HG03432 (cell line): ENCODE results near the gene MYADM.
"Not testable (repeated sequence)": the region's sequence is repeated elsewhere in the genome, so short reads cannot be mapped to it uniquely, and the experiment has no call there.

Experiments used
- ATAC-seq: cut with Tn5 transposase; IDR thresholded peaks from one replicate; pipeline ENCODE4 v1.9.1; 2021; ENCODE audit warnings: mild to moderate bottlenecking, moderate library complexity; ENCODE audit not compliant: unreplicated experiment

The MYADM gene

DNA sequence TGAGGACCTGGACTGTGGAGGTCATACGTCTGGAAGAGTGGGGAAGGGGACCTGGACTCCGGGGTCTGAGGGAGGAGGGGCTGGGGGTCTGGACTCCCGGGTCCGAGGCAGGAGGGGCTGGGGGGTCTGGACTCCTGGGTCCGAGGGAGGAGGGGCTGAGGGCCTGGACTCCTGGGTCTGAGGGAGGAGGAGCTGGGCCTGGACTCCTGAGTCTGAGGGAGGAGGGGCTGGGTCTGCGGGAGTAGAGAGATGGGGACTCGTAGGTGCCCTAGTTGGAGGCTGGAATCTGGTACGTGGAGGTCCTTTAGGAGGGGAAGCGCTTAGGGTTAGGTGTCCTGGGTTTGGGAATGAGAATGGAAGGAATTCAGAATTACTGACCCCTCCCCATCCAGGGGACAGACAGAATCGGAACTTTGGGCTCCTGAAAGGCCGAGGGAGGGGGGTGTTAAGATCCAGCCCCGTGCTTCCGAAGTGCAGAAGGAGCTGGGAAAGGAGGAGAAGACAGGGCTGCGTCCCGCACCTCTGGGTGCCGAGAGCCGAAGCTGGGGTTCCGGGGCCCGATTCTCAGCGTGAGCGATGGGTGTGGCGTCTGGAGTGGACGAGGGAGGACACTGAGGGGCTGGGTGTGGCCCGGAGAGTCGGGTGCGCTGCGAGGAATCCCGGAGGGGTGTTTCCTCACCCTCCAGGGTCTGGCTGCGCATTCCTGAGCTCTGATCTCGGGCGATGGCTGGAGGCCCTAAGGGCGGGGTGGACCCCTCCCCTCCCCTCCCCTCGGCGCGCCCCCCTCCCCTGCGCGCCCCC is 608 bp downstream of the MYADM start:
- no peak for ATAC-seq

DNA sequence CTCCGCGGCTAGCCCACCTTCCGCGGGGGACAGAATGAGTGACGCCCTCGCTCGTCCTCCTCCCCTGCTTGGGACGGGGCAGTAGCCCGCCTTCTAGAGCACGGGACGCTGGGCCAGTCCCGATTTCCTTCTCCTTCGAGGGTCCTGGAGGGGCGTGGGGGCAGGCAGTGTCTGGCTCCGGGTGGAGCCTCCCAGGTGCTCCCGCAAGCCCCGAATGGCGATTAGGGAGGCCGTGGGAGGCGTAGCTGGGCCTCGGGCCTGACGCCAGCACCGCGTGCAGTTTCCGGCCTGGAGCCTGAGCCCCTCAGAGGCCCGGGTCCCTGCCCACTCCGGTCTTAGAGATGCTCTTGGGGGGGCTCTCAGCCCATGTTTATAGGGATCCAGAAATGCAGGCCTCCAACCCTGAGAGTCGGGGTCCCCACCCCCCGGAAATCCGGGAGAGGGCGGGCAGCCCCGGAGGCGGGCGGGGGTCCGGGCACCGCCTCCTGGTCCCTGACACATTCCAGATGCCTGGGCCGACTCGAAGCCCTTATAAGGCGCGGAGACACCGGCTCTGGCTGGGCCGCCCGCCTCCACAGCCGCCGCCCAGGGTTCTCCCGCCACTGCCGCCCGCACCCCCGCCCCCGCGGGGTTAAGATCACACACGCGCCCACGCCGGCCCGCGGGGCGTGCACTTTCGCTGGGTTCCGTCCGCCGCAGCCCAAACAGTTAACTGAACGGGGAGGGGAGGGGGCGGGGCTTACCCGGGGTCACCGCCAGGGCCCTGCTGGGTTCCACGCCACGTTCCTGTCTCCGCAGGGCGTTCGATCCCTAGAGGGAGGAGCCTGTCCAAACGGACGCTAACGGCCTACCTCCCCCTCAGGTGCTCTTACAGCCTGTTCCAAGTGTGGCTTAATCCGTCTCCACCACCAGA is 1.5 kb downstream of the MYADM start:
- ATAC-seq, result peak; percentile 51

DNA sequence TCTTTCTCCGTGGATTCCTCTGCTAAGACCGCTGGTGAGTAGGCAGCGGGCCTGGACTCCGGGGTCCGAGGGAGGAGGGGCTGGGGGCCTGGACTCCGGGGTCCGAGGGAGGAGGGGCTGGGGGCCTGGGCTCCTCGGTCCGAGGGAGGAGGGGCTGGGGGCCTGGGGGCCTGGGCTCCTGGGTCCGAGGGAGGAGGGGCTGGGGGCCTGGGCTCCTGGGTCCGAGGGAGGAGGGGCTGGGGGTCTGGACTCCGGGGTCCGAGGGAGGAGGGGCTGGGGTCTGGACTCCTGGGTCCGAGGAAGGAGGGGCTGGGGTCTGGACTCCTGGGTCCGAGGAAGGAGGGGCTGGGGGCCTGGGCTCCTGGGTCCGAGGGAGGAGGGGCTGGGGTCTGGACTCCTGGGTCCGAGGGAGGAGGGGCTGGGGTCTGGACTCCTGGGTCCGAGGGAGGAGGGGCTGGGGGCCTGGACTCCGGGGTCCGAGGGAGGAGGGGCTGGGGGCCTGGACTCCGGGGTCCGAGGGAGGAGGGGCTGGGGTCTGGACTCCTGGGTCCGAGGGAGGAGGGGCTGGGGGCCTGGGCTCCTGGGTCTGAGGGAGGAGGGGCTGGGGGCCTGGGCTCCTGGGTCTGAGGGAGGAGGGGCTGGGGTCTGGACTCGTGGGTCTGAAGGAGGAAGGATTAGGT is 2.3 kb downstream of the MYADM start:
- not testable (repeated sequence) for ATAC-seq

DNA sequence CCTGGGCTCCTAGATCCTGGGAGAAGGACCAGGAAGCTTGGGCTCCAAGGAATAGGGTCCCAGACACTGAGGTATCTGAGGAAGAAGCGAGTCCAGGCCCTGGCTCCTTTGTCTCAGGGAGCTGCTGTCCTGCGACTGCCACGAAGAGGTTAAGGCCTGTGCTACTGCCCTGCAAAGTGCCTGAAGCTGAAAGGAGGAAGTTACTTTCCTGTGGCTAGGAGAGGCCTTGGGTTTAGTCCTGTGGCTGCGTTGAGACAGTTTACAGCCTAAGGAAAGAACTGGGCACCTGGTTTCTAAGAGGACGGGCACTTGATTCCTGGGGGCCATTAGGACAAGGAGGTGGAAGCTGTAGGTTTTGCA is 2.8 kb downstream of the MYADM start:
- no peak for ATAC-seq

DNA sequence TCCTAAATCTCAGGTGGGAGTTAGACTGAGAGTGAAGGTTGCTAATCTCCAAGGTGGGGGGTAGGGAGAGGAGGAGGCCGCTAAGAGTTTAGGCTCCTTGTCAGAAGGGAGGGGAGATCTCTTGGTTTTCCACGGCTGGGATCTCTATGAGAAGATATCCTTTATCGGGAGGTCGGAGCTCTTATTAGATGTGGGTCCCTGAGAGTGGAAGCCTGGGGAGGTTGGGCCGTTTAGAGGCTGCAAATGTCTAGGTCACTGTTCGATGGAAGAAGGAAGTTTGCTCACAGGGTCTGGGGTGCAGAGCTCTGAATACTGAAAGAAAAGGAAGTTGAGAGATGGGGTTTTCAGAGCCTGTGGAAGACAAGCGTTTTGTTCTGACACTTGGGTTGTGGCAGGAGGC is 3.8 kb downstream of the MYADM start:
- no peak for ATAC-seq

DNA sequence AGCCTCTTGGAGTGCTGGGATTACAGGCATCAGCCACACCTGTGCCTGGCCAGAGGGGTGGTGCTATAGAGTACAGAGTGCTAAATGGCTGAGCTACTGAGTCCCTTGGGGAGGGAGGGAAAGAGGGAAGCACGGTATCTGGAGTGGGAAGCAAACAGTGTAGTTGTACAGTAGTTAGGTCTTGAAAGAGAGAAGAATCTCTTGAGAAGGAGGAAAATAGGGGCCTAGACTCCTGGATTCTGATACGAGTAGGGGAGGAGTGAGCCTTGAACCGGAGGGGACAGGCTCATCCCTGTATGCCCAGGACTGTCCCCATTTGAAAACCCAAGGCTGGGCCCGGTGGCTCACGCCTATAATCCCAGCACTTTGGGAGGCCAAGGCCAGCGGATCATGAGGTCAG is 5.1 kb downstream of the MYADM start:
- ATAC-seq, result no peak

DNA sequence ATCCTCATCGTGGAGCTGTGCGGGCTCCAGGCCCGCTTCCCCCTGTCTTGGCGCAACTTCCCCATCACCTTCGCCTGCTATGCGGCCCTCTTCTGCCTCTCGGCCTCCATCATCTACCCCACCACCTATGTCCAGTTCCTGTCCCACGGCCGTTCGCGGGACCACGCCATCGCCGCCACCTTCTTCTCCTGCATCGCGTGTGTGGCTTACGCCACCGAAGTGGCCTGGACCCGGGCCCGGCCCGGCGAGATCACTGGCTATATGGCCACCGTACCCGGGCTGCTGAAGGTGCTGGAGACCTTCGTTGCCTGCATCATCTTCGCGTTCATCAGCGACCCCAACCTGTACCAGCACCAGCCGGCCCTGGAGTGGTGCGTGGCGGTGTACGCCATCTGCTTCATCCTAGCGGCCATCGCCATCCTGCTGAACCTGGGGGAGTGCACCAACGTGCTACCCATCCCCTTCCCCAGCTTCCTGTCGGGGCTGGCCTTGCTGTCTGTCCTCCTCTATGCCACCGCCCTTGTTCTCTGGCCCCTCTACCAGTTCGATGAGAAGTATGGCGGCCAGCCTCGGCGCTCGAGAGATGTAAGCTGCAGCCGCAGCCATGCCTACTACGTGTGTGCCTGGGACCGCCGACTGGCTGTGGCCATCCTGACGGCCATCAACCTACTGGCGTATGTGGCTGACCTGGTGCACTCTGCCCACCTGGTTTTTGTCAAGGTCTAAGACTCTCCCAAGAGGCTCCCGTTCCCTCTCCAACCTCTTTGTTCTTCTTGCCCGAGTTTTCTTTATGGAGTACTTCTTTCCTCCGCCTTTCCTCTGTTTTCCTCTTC is 6.3 kb downstream of the MYADM start:
- no peak for ATAC-seq

DNA sequence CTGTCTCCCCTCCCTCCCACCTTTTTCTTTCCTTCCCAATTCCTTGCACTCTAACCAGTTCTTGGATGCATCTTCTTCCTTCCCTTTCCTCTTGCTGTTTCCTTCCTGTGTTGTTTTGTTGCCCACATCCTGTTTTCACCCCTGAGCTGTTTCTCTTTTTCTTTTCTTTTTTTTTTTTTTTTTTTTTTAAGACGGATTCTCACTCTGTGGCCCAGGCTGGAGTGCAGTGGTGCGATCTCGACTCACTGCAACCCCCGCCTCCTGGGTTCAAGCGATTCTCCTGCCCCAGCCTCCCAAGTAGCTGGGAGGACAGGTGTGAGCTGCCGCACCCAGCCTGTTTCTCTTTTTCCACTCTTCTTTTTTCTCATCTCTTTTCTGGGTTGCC is 6.9 kb downstream of the MYADM start:
- no peak for ATAC-seq

DNA sequence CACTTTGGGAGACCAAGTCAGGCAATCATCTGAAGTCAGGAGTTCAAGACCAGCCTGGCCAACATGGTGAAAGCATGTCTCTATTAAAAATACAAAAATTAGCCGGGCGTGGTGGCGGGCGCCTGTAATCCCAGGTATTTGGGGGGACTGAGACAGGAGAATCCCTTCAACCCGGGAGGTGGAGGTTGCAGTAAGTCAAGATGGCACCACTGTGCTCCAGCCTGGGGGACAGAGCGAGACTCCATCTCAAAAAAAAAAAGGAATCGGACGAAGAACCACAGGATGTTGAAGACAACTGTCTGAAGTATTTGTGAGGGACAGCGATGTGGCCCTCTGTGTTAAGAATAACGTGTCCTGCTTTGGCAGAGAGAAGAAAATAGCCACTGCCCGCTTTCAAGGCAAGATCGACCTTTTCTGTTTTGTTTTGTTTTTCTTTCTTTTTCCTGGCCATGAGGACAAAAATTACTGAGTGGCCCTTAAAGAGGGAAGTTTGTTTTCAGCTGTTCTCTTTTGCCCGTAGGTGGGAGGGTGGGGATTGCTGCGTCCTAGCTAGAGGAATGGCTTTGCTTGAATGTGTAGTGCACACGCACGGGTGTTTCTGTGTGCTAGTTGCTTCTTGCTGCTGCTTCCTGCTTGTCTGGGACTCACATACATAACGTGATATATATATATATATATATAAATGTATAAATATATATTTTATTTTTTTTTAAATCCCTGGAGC is 8.1 kb downstream of the MYADM start:
- no peak for ATAC-seq

DNA sequence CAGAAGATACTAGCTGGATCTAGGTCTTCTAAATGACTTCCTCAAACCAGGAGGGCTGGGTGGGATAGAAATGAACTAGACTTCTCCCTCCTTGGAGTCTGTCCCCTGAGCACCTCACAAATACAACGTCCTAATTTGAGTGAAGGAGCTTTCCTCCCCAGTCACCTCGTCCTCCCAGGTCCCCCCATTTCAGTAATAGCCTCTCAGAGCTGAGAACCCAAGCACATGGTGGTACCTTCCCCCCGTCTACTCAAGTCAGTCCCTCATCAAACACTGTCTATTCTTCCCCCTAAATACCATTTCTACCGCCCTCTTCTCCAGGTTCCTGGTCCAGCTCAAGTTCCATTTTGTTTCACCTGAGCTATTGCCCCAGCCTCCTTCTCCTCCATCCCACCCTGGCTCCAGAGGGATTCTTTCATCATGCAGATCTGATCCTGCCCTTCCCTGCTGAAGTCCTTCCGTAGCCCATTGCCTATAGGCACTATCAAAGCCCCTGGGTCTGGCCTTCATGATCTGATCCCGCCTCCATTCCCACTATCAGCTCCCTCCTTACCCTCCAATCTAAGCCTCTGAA is 9.1 kb downstream of the MYADM start:
- ATAC-seq, result no peak

DNA sequence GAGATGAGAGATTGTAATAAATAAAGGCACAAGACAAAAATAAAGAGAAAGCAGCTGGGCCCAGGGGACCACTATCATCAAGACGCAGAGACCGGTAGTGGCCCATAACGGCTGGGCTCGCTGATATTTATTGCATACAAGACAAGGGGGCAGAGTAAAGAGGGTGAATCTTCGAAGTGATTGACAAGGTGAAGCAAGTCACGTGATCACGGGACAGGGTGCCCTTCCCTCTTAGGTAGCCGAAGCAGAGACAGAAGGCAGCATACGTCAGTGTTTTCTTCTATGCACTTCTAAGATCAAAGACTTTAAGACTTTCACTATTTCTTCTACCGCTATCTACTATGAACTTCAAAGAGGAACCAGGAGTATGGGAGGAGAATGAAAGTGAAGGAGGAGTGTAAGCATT is 9.7 kb downstream of the MYADM start:
- no peak for ATAC-seq

DNA sequence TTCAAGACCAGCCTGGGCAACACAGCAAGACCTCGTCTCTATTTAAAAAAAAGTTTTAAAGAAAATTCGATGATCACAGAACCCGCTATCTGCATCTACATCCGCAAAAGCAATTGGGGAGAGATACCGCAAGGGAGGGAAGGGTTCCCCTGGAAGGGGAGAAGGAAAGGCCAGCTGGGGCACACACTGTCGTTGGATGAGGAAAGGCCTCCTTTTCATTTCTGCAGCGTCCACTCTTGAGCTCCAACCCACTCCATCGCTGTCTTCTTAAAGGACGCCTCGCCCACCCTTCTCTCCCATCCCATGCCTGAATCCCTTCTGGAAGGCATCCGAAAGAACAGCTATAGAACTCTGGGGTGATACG is 11.1 kb downstream of the MYADM start:
- ATAC-seq, result no peak

DNA sequence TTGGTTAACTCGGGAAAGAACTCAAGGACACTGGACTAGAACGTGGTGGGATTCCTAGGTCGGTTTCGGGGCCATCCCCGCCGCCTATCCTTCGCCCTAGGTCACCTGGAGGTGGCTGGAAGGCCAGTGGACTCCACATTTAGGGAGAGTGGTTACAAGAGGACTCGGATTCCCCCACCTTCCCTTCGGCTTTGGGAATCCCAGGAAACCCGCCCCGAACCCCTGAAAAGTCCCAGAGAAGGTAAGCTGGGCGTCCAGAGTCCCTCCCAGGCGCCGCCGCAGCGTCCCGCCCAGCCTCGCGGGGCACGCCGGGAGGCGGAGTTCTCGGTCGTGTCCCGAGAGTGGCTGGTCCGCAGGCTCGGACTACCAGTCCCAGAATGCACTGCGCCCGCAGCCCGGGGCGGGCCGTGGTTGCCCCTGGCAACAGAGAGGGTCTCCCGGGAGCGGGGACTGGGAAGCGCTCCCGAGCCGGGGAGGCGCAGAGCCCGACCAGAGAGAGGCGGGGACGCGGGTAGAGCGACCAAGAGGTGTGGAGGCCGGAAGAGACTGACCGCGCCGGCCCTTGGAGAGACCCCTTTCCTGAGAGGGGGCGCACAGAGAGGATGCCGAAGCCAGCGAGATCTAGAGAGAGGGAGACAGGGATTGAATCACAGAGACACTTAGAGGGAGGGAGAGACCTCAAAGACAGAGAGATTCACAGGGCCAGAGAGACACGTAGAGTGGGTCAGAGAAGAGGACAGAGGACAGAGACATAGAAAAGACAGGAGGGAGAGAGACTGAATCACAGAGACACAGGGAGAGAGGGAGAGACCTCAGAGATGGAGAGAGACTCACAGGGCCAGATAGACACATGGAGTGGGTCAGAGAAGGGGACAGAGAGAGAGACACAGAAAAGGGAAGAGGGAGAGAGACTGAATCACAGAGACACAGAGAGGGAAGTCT is 11.7 kb downstream of the MYADM start:
- ATAC-seq, result peak; percentile 92

DNA sequence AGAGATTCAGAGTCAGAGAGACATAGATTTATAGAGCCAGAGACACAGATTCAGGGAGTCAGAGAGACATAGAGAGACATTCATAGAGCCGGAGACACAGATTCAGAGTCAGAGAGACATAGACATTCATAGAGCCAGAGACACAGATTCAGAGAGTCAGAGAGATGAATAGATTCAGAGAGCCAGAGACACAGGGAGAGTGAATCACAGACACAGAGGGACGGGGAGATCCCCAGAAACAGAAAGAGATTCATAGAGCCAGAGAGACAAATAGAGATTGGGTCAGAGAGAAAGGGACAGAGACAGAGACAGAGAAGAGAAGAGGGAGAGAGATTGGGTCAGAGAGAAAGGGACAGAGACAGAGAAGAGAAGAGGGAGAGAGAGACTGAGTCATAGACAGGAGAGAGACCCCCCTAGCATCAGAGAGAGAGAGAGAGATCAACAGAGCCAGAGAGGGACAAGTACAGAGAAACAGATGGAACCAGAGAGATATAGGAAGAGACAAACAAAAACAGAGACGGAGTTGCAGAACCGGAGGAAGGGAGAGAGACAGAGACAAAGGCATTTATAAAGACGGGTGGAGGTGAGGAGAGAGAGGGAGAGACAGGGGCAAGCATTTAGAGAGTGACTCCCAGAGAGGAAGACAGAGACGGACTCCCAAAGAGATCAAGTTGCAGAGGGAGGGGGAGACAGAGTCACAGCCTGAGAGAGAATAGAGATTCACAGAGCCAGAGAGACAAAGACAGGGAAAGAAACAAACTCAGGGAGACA is 13.2 kb downstream of the MYADM start:
- no peak for ATAC-seq

DNA sequence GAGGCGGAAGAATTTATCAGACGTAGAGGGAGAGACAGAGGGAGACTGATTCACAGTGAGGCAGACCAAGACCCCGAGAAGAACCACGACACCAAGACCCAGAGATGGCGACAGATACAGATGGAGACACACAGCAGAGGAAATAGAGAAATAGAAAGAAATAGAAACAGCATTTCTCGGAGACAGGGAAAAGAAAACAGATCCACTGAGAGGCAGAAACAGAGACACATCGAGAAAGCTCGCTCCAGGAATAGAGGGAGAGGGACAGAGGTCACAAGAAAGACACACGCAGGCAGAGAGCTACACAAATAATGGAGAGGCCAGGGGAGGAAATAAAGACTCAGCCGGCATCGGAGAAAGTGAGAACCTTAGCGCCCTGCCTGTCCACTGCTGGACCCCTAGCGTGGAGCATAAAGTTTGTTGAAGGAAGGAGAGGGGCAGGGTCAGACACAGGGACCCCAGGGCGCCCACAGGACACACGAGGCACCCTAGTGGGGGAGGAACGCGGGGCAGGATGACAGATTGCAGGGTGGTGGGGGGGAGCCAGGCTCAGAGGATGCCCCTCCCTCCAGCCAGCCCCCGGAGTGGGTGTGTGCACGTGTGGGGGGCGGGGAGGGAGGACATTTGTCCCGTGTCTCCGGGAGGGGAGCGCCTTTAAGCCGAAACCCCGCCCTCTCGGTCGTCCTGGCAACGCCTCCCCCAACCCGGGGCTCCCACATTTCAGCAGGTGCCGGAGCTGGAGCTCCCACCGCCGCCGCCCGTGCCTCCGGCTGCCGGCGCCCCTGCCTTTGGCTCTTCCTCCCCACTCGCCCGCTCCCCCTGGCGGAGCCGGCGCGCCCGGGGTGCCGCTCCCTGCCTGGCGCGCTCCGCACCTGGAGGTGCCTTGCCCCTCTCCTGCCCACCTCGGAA is 14.1 kb downstream of the MYADM start, which contains the start of gene PRKCG:
TSS of gene PRKCG (plus strand) at position 716 of the 909 bp plus-strand sequence. CDS start 298 bp downstream, outside the sequence.
- ATAC-seq, result no peak

DNA sequence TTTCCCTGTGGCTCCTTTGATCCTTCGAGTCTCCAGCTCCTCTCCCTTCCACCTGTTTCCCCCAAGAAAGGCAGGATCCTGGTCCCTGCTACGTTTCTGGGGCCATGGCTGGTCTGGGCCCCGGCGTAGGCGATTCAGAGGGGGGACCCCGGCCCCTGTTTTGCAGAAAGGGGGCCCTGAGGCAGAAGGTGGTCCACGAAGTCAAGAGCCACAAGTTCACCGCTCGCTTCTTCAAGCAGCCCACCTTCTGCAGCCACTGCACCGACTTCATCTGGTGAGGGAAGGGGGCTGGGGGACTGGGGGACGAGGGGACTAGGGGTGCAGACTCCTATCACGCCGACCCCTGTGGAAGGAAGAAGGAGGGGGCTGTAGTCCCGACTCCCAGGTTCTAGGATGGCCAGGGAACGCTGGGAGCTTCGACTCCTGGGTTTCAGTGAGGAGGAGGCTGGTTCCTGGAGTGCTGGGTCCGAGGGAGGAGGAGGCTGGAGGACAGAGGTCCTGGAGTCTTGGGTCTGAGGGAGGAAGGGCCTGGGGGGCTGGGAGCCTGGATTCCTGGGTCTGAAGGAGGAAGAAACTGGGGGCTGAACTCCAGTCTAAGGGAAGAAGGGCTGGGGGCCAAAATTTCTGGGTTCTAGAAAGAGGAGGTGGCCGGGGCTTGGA is 14.8 kb downstream of the MYADM start:
- ATAC-seq, result no peak
